ENCODE results near the gene PMPCA.

Gene PMPCA

GRCh38 chr9:136398286-136398685 is 12.2 kb upstream of the PMPCA start:
- TF ChIP-seq CTCF (IDR thresholded peaks at IDR 0.05; ENCODE audit: extremely low read depth, insufficient read depth, missing control alignments): no peak
- no peak for DNase-seq (ENCODE audit: low spot score)
- in situ Hi-C loops (cut with MboI; ENCODE audit: low pct_unique_long_range_greater_than_20kb, low sequenced_read_pairs, unreplicated experiment): no loop called here

GRCh38 chr9:136399176-136400037 is 11.1 kb upstream of the PMPCA start:
- DNase-seq (ENCODE audit: low spot score): peak; percentile 70
- TF ChIP-seq CTCF (IDR thresholded peaks at IDR 0.05; ENCODE audit: extremely low read depth, insufficient read depth, missing control alignments): no peak
- in situ Hi-C loops (cut with MboI; ENCODE audit: low pct_unique_long_range_greater_than_20kb, low sequenced_read_pairs, unreplicated experiment): no loop called here

- in situ Hi-C loops (cut with MboI; ENCODE audit: low pct_unique_long_range_greater_than_20kb, low sequenced_read_pairs, unreplicated experiment): no loop called here
- DNase-seq (ENCODE audit: low spot score): peak; percentile 98
- peak; percentile 89 for TF ChIP-seq CTCF (IDR thresholded peaks at IDR 0.05; ENCODE audit: extremely low read depth, insufficient read depth, missing control alignments)
Observed at GRCh38 chr9:136400038-136400834, 10.2 kb upstream of the PMPCA start, which contains the start of gene SNAPC4. Gene SNAPC4, minus strand, starts transcription at chr9:136400170. Its CDS starts 1,742 bp downstream, at chr9:136398428.

- no peak for DNase-seq (ENCODE audit: low spot score)
- in situ Hi-C loops (cut with MboI; ENCODE audit: low pct_unique_long_range_greater_than_20kb, low sequenced_read_pairs, unreplicated experiment): no loop called here
- TF ChIP-seq CTCF (IDR thresholded peaks at IDR 0.05; ENCODE audit: extremely low read depth, insufficient read depth, missing control alignments): no peak
Observed at GRCh38 chr9:136401173-136401922, 9.1 kb upstream of the PMPCA start.

GRCh38 chr9:136402067-136402466 is 8.4 kb upstream of the PMPCA start:
- DNase-seq (ENCODE audit: low spot score): no peak
- no peak for TF ChIP-seq CTCF (IDR thresholded peaks at IDR 0.05; ENCODE audit: extremely low read depth, insufficient read depth, missing control alignments)
- in situ Hi-C loops (cut with MboI; ENCODE audit: low pct_unique_long_range_greater_than_20kb, low sequenced_read_pairs, unreplicated experiment): no loop called here

GRCh38 chr9:136403538-136403914 is 6.9 kb upstream of the PMPCA start:
- in situ Hi-C loops (cut with MboI; ENCODE audit: low pct_unique_long_range_greater_than_20kb, low sequenced_read_pairs, unreplicated experiment): no loop called here
- peak; percentile 82 for DNase-seq (ENCODE audit: low spot score)
- TF ChIP-seq CTCF (IDR thresholded peaks at IDR 0.05; ENCODE audit: extremely low read depth, insufficient read depth, missing control alignments): no peak
